Measurements from ENCODE around the gene IGF2.

The IGF2 gene

DNA sequence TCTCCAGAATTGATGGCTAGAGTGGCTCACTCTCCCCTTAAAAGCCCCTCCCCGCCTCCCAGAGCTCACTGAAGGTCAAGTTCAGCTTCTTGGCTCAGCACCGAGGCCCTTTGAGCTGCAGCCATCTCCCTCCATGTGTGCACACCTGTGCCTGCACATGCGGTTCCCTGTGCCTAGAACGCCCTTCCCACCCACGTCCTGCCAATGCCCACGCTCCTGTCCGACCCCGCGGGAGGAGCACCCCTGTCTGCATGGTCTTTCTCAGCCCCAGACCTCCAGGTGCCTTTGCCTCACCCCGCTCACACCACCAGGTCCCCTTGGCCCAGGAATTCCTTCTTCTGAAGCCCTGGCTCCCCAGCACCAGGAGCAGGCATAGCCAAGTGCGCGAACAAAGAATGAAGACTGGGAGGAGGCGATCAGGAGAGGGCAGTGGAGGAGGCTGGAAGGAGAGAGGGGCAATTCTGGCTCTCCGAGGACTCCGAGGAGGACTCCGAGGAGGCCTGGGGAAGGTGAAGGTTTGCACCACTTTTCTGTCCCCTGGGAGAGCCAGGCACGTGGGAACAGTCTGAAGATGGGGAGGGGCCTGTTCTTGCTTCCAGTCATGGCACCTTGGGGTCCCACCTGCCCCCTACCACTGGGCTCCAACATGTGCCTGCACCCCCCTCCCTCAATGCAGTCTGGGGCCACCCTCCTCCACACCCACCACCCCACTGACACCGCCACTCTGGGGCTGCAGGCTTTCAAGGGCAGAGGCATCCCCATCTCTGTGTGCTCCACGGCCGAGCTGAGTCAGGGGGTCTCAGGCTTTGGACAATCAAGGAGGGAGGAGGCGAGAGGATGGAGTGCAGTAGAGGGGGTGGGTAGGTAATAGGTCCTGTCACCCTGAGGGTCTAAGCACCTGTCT is 17.7 kb downstream of the IGF2 start:
- Mint-ChIP-seq H3K36me3 (peaks cover 3% of the 10 kb centered on the region), H3K27me3 (peaks cover 35% of the 10 kb centered on the region), H3K4me1 (peaks cover 4% of the 10 kb centered on the region), H3K27ac (no peak overlapping the region), H3K4me3 (no peak overlapping the region), H3K9me3 (peaks cover 16% of the 10 kb centered on the region)
- ATAC-seq (ENCODE audit: low read depth) (no peak), DNase-seq (ENCODE audit: low spot score in 2 of 2) (no peak)

DNA sequence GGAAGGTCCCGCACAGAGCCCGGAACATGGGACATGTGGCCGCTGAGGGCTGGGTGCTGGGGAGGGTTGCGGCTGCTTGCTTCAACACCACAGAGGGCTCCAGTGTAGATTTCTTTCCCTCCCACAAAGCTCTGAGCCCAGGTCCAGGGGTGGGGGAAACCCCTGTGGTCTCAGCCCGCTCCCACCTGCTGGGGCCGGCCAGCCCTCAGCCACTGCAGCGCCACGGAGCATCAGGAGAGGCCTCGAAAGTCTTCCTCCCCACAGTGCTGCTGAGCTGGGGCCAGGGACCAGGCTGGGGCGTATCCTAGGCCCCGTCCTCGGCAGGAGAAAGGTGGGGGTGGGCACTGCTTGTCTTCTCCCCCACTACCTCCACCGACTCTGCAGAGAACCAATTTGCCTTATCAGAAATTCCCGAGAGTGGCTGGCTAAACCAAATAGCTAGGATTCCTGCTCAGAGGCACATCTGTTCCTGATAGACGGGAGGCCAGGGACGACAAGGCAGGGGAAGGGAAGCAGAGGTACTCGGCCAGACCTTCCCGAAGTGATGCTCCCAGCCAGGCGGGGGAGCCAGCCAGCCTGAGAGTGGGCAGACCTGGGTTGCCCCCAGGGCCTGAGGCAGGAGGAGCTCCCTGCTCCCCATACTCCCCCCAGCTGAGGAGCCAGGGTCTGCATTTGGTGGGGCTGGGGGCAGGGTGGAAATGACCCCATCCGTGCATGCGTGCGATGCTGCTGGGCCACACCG is 18.7 kb downstream of the IGF2 start:
- H3K27ac Mint-ChIP-seq = no peak overlapping the region
- no peak overlapping the region for H3K4me3 Mint-ChIP-seq
- H3K27me3 Mint-ChIP-seq = peaks cover 28% of the 10 kb centered on the region
- H3K9me3 Mint-ChIP-seq = peaks cover 14% of the 10 kb centered on the region
- H3K4me1 Mint-ChIP-seq = peaks cover 4% of the 10 kb centered on the region
- no peaks in the 10 kb centered on the region for H3K36me3 Mint-ChIP-seq
- no peak for ATAC-seq (ENCODE audit: low read depth)
- DNase-seq (ENCODE audit: low spot score in 2 of 2) = no peak

DNA sequence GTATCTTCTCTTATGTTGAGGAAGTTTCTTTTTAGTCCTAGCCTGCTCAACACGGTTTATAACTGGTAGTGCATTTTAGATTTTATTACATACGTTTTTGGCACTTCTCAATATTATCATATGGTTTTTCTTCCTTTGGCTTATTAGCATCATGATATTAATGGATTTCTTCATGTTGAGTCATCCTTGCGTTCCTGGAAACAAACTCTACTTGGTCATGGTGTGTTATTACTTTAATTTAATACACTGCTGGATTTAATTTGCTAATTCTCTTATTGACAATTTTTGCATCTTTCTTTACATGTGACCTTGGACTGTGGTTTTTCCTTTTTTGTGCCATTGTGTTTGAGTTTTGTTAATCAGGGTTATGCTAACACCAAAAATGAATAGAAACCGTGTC is 20.5 kb downstream of the IGF2 start:
- H3K36me3 Mint-ChIP-seq = no peaks in the 10 kb centered on the region
- H3K27me3 Mint-ChIP-seq = peaks cover 18% of the 10 kb centered on the region
- DNase-seq (ENCODE audit: low spot score in 2 of 2) = no peak
- no peaks in the 10 kb centered on the region for H3K4me1 Mint-ChIP-seq
- no peak for ATAC-seq (ENCODE audit: low read depth)
- H3K4me3 Mint-ChIP-seq = no peak overlapping the region
- no peak overlapping the region for H3K27ac Mint-ChIP-seq
- peaks cover 6% of the 10 kb centered on the region for H3K9me3 Mint-ChIP-seq

DNA sequence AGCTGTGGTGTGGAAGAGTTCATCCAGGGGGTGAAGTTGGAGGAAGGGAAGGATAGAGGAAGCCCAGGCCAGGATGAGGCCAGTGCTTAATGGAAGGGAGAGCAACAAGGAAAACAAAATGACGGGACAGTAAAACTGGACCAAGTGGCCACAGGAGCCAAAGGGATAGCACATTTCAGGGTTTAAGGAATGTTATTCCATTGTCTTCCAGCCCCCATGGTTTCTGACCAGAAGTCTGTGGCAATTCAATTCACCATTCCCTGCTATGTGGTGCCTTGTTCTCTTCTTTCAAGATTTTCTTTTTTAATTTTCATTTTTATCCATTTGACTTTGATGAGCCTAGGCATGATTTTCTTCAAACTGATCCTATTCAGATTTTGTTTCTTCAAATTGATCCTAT is 22.5 kb downstream of the IGF2 start:
- Mint-ChIP-seq H3K9me3 (peaks cover 6% of the 10 kb centered on the region), H3K36me3 (no peaks in the 10 kb centered on the region), H3K27ac (no peak overlapping the region), H3K27me3 (peaks cover 14% of the 10 kb centered on the region), H3K4me3 (no peak overlapping the region), H3K4me1 (no peaks in the 10 kb centered on the region)
- ATAC-seq (ENCODE audit: low read depth) (no peak), DNase-seq (ENCODE audit: low spot score in 2 of 2) (no peak)

DNA sequence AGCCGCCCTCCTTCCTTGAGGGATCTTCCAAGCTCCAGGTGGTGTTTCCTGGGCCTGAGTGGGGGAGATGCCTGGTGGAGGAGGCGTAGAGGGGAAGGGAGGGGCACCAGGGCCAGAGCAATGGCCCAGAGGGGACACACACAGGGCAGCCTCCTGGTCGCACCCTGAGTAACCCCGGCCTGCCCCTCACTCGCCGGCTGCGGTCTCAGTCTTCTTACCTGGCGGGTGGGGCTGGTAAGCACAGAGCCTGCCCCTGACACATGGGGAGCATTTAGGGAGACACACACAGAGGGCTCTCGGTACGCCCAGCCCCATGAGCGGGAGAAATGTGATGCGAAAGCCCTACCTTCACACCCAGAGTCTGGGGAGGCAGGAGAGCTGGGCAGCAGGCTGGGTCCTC is 23.9 kb downstream of the IGF2 start:
- no peaks in the 10 kb centered on the region for H3K4me1 Mint-ChIP-seq
- H3K27me3 Mint-ChIP-seq = peaks cover 11% of the 10 kb centered on the region
- H3K4me3 Mint-ChIP-seq = no peak overlapping the region
- H3K36me3 Mint-ChIP-seq = no peaks in the 10 kb centered on the region
- peaks cover 6% of the 10 kb centered on the region for H3K9me3 Mint-ChIP-seq
- no peak overlapping the region for H3K27ac Mint-ChIP-seq
- DNase-seq (ENCODE audit: low spot score in 2 of 2) (no peak), ATAC-seq (ENCODE audit: low read depth) (no peak)

DNA sequence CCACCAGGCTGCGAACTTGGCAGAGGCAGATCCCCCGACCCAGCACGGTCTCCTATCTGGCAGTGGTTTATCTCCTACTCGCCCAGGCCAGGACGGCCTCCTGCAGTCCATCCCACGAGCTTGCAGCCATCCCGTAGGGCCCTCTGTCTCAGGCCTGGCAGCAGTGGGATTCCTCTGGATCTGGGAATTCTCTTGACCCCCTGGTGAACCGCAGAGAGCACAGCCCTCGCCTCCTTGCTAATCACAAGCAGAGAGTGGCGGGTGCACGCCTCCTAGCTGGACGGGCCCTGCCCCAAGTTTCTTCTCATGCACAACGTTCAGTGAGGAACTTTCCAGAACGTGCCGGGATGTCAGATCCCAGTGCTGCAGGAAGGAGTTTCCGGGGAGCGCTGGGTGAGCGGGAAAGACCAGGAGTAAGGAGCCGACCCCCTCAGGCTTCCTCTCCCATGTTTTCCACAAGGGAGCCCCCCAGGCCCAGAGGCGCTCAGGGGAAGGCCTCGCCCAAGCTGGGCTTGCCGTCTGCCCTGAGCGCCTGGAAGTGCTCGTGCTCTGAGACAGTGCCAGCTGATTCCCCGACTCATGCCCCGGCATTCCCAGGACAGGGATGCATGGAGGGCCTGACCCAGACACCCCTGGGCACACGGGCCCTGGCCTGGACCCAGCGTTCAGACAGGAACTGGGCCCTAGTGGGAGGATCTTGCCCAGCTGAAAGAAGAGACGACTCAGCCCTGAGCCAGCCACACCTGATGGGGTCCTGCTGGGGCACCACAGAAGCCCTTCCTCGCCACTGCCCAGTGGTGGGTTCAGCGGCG is 24.6 kb downstream of the IGF2 start:
- H3K9me3 Mint-ChIP-seq = peaks cover 6% of the 10 kb centered on the region
- DNase-seq (ENCODE audit: low spot score in 2 of 2) = no peak
- H3K27me3 Mint-ChIP-seq = peaks cover 6% of the 10 kb centered on the region
- H3K4me1 Mint-ChIP-seq = no peaks in the 10 kb centered on the region
- no peak for ATAC-seq (ENCODE audit: low read depth)
- no peaks in the 10 kb centered on the region for H3K36me3 Mint-ChIP-seq
- H3K4me3 Mint-ChIP-seq = no peak overlapping the region
- H3K27ac Mint-ChIP-seq = no peak overlapping the region

DNA sequence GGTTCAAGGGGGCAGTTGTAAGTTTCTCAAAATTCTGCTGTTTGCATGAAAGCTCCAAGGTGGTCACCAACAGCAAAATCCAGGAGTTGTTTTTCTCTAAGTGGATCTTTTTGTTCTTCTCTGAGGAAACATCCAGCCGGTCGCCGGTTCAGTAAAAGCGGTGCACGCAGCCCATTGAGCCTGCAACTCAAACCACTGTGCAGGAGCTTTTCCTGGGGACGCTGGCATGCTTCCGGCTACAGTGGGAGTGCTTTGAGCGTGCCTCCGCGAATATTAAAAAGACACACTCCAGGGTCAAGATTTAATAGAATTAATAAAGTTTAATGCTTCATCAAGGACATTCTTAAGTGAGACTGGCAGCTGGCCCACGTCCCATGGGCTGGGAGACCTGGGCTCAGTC is 25.4 kb downstream of the IGF2 start:
- H3K4me3 Mint-ChIP-seq = no peak overlapping the region
- H3K27ac Mint-ChIP-seq = no peak overlapping the region
- no peaks in the 10 kb centered on the region for H3K4me1 Mint-ChIP-seq
- peaks cover 6% of the 10 kb centered on the region for H3K9me3 Mint-ChIP-seq
- H3K36me3 Mint-ChIP-seq = no peaks in the 10 kb centered on the region
- H3K27me3 Mint-ChIP-seq = peaks cover 5% of the 10 kb centered on the region
- DNase-seq (ENCODE audit: low spot score in 2 of 2) = no peak
- no peak for ATAC-seq (ENCODE audit: low read depth)

DNA sequence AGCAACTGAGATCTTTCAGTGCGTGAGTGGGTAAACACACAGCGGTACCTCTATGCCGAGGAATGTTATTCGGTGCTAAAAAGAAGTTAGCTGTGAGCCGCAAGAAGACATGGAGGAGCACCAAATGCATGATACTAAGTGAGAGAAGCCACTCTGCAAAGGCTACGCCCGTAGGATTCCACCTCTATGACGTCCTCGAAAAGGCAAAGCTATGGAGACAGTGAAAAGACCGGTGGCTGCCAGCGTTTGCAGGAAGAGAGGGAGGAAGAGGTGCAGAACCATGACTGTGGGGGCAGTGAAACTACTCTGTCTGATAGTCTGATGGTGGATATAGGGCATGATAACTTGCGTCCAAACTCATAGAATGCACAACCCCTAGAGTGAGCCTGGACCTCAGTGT is 28.7 kb downstream of the IGF2 start:
- Mint-ChIP-seq H3K9me3 (no peaks in the 10 kb centered on the region), H3K27ac (no peak overlapping the region), H3K4me1 (no peaks in the 10 kb centered on the region), H3K27me3 (peaks cover 4% of the 10 kb centered on the region), H3K36me3 (no peaks in the 10 kb centered on the region), H3K4me3 (no peak overlapping the region)
- ATAC-seq (ENCODE audit: low read depth) (no peak), DNase-seq (ENCODE audit: low spot score in 2 of 2) (no peak)

DNA sequence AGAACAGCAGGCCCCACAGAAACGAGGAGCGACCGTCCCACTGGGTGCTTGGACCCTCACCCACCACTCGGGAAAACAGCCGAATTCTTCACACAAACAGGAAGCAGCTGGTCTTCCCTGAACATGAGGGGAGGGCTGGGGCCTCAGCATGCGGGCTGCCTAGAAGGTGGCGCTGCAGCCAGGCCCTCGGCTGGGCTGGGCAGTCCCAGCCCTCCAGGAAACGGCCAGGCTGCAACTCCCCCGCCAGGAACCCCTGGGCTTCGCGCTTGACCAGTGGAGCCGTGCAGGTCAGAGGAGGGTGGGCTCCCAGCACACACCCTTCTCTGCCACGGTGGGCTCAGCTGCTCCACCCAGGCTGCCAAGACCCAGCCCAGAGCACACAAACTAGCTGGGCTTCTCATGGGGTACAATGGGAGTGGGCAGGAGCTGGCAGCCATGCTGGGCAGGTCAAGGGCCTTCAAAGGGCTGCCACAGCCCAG is 29.6 kb downstream of the IGF2 start:
- Mint-ChIP-seq H3K36me3 (no peaks in the 10 kb centered on the region), H3K4me1 (no peaks in the 10 kb centered on the region), H3K27me3 (peaks cover 5% of the 10 kb centered on the region), H3K27ac (no peak overlapping the region), H3K4me3 (no peak overlapping the region), H3K9me3 (no peaks in the 10 kb centered on the region)
- DNase-seq (ENCODE audit: low spot score in 2 of 2) (no peak), ATAC-seq (ENCODE audit: low read depth) (no peak)

DNA sequence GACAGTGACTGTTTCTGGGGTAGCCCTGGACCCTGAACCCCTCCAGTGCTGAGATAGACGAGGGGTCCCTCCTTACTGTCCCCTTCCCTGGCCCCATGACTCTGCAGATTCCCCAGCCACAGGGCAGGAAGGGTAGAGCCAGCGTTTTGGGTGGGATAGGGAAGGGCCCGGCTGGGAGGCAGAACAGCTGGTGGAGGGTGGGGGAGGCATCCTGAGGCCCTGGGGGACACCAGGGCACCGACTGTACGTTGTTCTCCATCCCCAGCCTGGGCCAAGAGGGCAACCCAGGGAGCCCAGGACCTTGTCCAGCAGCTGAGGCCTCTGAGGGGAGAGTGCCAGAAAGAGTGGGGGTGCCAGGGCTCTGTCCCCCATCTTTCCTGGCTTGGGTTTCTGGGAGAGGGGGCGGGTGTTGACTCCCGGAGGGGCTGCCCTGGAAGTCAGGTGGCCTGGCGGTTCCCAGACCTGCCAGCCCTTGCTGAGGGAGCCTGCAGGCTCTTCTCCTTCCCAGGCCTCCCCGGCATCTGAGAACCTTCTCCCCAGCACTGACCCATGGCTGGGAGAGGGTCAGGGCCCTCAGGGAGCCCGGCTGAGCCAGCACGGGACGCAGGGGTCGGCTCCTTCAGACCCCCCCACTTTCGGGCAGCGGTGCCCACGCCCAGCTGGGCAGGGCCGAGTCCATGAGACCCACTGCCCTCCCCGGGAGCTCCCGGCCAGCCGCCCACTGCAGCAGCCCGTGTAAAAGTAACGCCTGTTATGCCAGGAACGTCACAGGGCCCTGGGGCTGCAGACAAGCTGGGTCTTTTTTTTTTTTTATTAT is 30.3 kb downstream of the IGF2 start:
- peaks cover 9% of the 10 kb centered on the region for H3K27me3 Mint-ChIP-seq
- no peak overlapping the region for H3K27ac Mint-ChIP-seq
- no peaks in the 10 kb centered on the region for H3K36me3 Mint-ChIP-seq
- ATAC-seq (ENCODE audit: low read depth) (no peak), DNase-seq (ENCODE audit: low spot score in 2 of 2) (no peak)
- no peaks in the 10 kb centered on the region for H3K9me3 Mint-ChIP-seq
- H3K4me1 Mint-ChIP-seq = no peaks in the 10 kb centered on the region
- H3K4me3 Mint-ChIP-seq = no peak overlapping the region

DNA sequence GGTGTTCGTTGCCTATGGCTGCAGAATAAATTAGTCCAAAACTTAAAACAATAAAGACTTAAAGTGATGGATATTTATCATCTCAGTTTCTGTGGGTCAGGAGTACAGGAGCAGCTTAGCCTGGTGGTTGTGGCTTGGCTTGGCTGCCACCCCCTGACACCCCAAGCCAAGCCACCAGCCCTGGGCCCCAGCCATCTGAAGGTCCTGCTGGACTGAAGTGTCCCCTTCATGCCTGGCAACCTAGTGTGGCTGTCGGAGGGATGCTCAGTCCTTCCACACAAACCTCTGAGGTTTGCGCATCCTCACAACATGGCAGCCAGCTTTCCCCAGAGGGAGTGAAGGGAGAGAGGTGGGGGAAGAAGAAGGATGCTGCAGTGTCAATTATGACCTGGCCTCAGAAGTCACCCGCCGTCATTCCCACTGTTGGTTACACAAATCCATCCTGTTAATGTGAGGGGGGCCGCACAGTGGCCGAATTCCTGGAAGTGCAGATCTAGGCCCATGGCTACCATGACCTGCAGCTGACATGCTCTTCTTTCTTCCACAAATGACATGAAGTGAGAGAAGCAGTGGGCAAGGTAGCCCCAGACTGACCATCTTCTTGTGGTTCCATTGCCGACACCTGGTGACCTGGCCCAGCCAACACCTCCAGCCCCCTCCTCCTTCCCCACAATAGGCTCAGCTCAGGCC is 31.1 kb downstream of the IGF2 start:
- Mint-ChIP-seq H3K27me3 (peaks cover 10% of the 10 kb centered on the region), H3K9me3 (no peaks in the 10 kb centered on the region), H3K4me3 (no peak overlapping the region), H3K27ac (no peak overlapping the region), H3K4me1 (no peaks in the 10 kb centered on the region), H3K36me3 (no peaks in the 10 kb centered on the region)
- no peak for ATAC-seq (ENCODE audit: low read depth)
- no peak for DNase-seq (ENCODE audit: low spot score in 2 of 2)

DNA sequence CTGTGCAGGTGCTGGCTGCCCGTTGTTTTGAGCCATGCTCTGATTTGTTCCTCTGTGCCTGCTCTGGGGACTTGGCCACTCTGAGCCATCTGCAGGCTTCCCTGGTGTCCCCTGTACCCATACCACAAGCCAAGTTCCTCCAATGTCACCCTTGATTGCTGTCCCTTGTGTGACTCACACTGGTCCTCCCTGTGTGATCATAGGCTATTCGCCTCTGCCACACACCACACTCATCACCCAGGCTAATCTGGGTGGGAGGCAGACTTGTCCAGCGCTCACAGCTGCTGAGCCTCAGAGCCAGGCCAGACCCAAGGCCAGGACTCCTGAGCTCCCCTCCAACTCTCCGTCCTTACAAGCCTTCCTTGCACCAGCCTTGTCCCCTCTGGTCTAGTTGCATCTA is 31.7 kb downstream of the IGF2 start:
- peaks cover 12% of the 10 kb centered on the region for H3K27me3 Mint-ChIP-seq
- no peaks in the 10 kb centered on the region for H3K9me3 Mint-ChIP-seq
- DNase-seq (ENCODE audit: low spot score in 2 of 2) (no peak), ATAC-seq (ENCODE audit: low read depth) (no peak)
- no peak overlapping the region for H3K27ac Mint-ChIP-seq
- no peaks in the 10 kb centered on the region for H3K36me3 Mint-ChIP-seq
- H3K4me3 Mint-ChIP-seq = no peak overlapping the region
- no peaks in the 10 kb centered on the region for H3K4me1 Mint-ChIP-seq
